Suppressor macrophage treated with lipopolysaccharide for 4 hours (primary cell): ENCODE results near the gene SCAP.
"Not testable (repeated sequence)": the region's sequence is repeated elsewhere in the genome, so short reads cannot be mapped to it uniquely, and the experiment has no call there.

Source experiments
- DNase-seq: peaks from one replicate; pipeline ENCODE4 v3.0.0-alpha.2; 2020

SCAP gene

DNA sequence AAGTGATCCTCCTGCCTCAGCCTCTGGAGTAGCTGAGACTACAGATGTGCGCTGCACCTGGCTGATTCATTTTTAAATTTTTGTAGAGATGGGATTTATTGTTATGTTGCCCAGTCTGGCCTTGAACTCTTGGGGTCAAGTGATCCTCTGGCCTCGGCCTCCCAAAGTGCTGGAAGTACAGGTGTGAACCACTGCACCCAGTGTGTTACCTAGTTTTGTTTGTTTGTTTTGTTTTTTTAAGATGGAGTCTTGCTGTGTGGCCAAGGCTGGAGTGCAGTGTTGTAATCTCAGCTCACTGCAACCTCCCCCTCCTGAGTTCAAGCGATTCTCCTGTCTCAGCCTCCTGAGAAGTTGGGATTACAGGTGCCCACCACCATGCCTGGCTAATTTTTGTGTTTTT is 82.8 kb downstream of the SCAP start:
- DNase-seq: no peak

DNA sequence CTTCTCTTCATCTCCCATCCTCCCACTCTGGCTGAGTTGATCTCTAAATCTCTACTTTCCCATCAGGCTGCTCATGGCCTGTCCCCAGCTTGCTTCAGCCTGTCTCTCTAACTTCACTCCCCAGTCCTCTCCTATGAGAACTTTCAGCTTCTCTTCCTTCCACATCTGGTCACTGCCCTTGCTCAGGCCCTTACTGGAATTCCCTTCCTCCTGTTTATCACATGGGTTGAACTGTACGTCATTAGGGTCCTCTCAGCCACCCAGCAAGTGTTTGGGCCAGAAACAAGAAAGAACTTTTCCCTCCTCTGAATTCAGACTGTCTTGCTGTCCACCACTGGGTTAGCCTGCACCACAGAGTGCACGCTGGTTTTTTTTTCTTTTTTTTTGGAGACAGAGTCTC is 89.9 kb downstream of the SCAP start:
- no peak for DNase-seq

DNA sequence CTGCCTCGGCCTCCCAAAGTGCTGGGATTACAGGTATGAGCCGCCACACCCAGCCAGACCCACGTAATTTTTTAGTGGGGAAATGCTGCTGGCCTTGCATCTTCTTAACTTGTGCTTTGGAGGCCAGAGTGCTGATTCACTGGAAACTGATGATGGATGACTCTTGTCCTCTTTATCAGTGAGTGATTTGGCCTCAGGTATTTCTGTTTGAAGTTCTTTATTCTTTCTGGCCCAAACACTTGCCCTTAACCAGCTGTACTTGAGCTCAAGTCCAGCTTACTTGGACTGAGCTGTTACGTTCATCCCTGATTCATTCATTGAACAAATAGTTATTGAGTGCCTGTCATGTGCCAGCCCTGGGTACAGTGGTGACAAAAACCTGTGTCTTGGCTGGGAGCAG is 90.7 kb downstream of the SCAP start:
- no peak for DNase-seq

GRCh38 chr3:47384425-47384824 is 91.3 kb downstream of the SCAP start:
- no peak for DNase-seq

DNA sequence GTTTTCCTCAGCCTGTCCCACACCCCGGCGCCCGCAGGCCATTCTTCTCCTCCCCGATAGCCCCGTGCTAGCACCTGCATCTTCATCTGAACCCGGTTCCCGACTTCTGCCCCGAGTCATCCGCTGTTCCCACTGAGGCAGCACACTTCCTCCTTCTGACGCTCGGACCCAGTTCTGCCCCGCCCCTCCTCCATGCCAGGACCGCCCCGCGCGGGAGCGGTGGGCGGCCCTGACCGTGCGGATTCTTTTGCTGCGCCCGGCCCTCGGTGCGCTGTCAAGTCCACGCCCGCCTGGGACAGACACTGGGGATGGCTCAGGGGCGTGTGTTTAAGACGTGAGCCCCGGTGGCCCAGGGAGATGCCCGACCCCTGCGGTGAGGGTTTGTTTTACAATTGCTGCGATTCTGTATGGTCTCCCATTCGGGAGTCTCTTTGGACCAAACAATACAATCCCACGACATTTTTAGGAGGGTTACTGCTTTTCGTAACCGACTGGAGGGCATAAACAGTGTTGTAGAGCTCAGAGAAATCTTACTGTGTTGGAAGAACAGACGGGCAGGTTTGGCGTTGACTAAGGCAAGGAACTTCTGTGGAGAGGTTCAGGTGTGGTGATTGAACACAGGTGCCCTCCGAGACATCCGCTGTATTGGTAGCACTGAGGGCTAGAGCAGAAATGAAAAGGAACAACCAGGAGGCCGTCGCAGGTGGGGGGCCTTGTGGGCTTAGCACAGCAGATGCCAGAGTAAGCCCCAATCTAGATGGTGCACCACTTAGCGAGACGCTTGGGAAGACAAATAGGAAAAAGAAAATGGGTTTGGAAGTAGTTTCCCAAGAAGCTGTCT is 94.2 kb downstream of the SCAP start:
- peak; percentile 93 for DNase-seq

- peak; percentile 100 for DNase-seq
These were observed 95.0 kb downstream of the SCAP start, which contains the start of gene PTPN23 for GRCh38 chr3:47380601-47381316. Gene PTPN23 (plus strand): TSS chr3:47381021. CDS start chr3:47381097, 76 bp downstream.

- no peak for DNase-seq
These were observed 95.6 kb downstream of the SCAP start for GRCh38 chr3:47380026-47380600.

DNA sequence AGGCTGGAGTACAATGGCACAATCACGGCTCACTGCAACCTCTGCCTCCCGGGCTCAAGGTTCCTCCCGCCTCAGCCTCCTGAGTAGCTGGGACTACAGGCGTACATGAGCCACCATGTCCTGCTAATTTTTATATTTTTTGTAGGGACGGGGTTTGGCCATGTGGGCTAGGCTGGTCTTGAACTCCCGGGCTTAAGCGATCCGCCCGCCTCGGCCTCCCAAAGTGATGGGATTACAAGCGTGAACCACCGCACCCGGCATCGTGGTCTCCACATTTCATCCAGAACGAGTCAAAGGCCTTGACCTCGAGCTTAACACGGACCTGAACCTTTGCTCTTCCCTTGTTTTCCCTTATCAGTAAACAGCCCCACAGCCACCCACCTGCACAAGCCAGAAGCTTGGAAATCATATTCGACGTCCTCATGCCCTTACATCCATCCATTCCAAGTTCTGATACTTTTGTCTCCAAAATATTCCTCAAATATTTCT is 96.3 kb downstream of the SCAP start:
- no peak for DNase-seq

DNA sequence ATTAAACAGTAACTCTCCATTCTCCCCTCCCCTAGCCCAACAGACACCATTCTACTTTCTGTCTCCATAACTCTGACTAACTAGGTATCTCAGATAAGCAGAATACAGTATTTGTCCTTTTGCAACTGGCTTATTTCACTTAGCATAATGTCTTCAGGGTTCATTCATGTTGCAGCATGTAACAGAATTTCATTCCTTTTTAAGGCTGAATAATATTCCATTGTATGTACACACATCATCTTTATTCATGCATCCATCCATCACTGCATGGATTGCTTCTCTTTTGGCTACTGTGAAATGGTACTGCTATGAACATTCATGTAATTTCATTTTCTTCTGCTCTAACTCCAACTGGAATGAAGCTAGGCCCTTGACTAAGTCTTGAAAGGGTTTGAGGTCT is 96.9 kb downstream of the SCAP start:
- DNase-seq: no peak

- peak; percentile 37 for DNase-seq
These were observed 98.6 kb downstream of the SCAP start for GRCh38 chr3:47377186-47377585.

GRCh38 chr3:47376393-47376792 is 99.3 kb downstream of the SCAP start:
- no peak for DNase-seq

- no peak for DNase-seq
These were observed 101.2 kb downstream of the SCAP start for GRCh38 chr3:47374587-47374986.

- no peak for DNase-seq
These were observed 104.6 kb downstream of the SCAP start for GRCh38 chr3:47370887-47371697.

DNA sequence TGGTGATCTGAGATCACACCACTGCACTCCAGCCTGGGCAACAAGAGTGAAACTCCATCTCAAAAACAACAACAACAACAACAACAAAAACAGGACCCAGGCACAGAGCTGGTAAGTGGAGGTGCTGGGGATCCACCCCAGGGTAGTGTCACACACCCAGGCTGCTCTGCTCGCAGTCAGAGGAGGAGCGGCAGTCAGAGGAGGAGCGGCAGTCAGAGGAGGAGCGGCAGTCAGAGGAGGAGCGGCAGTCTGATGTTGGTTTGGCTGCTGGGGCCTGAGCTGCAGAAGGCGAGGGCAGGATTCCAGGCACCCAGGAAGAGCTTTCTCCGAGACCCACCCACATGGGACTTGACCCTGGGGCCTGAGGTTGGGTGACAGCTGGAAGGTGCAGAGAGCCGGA is 105.7 kb downstream of the SCAP start:
- DNase-seq: not testable (repeated sequence)

DNA sequence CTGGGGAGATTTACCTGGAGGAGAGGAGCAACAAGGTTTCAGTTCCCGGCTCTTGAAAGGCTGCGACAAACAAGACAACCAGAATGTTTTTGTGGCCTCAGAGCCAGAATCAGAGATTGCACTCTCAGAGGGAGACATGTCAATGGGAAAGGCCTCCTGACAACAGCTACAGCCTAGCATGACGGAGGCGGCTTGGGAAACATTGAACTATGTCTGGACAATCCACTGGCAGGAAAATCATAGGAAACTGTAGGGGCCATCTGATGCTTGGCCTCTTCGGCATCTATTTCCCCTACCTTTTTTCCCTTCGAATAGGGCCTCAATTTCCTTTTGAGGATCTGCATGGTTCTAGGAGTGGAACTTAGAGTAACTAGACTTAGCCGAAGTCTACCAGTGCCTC is 108.1 kb downstream of the SCAP start:
- DNase-seq: no peak

DNA sequence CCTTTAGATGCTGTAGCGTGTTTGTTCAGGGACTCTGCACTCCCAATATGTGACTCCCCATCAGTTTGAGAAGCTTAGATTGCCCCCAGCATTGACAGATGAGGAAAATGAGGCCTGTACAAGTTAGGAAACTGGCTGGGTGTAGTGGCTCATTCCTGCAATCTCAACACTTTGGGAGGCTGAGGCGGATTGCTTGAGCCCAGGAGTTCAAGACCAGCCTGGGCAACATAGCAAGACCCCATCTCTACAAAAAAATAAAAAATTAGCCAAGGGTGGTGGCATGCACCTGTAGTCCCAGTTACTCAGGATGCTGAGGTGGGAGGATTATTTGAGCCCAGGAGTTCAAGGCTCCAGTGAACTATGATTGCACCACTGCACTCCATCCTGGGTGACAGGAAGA is 108.9 kb downstream of the SCAP start:
- DNase-seq: no peak

DNA sequence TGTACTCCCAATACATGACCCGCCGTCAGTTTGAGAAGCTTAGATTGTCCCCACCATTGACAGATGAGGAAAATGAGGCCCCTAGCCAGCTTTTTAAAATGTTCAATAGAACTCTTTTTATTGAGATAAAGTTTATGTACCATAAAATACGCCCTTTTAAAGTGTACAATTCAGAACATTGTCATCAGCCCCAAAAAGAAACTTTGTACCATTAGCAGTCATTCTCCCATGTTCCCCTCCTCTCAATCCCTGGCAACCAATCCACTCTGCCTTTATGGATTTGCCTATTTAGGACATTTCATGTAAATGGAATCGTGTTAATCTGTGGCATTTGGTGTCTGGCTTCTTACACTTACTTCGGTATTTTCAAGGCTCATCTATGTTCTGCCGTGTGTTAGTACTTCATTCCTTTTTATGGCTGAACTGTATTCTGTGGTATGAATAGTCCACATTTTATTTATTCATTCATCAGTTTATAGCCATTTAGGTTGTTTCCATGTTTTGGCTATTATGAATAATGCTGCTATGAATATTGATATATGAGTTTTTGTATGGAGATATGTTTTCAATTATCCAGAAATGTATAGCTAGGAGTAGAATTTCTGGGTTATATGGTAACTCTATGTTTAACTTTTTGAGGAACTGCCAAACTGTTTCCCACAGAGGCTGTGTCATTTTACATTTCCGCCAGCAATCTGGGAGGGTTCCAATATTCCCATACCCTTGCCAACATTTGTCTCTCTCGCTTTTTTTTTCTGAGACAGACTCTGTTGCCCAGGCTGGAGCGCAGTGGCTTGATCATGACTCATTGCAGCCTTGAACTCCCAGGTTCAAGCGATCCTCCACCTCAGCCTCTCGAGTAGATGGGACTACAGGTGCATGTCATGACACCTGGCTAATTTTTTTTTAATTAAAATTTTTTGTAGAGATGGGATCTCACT is 110.3 kb downstream of the SCAP start:
- peak; percentile 27 for DNase-seq
